ENCODE data around the gene KLHDC10. TPM values are rescaled to one million over a fixed set of nuclear protein-coding genes. Genes with fewer than 3 reads are reported as not detected.

The KLHDC10 gene
- total RNA-seq, 4 donors from 2014 or later, result 16.5 to 25.0 (median 20.1) TPM

GRCh38 chr7:130162196-130162595 is 91.9 kb downstream of the KLHDC10 start:
- peaks cover 0 to 70% (median 0%) of the 10 kb centered on the region in 3 donors for H3K36me3 ChIP-seq
- no peaks in the 10 kb centered on the region for H3K4me1 ChIP-seq
- no peak overlapping the region for H3K4me3 ChIP-seq
- H3K27ac ChIP-seq, result no peak overlapping the region
- no peaks in the 10 kb centered on the region for H3K9me3 ChIP-seq
- no peak for TF ChIP-seq POLR2A (IDR thresholded peaks at IDR 0.05)
- TF ChIP-seq CTCF (IDR thresholded peaks at IDR 0.05), result no peak
- no peak for DNase-seq
- H3K27me3 ChIP-seq, result no peaks in the 10 kb centered on the region

GRCh38 chr7:130174237-130174959 is 104.1 kb downstream of the KLHDC10 start:
- no peak overlapping the region for H3K4me3 ChIP-seq
- peaks cover 0 to 72% (median 0%) of the 10 kb centered on the region in 3 donors for H3K36me3 ChIP-seq
- no peak overlapping the region for H3K27ac ChIP-seq
- DNase-seq, result no peak
- no peaks in the 10 kb centered on the region for H3K27me3 ChIP-seq
- H3K9me3 ChIP-seq, result no peaks in the 10 kb centered on the region
- H3K4me1 ChIP-seq, result no peaks in the 10 kb centered on the region
- TF ChIP-seq POLR2A (IDR thresholded peaks at IDR 0.05) (no peak), CTCF (IDR thresholded peaks at IDR 0.05) (no peak)

- no peaks in the 10 kb centered on the region for H3K9me3 ChIP-seq
- H3K4me1 ChIP-seq, result no peaks in the 10 kb centered on the region
- TF ChIP-seq POLR2A (IDR thresholded peaks at IDR 0.05), result no peak
- TF ChIP-seq CTCF (IDR thresholded peaks at IDR 0.05), result no peak
- H3K27ac ChIP-seq, result no peak overlapping the region
- H3K36me3 ChIP-seq, result peaks cover 0 to 70% (median 0%) of the 10 kb centered on the region in 3 donors
- H3K4me3 ChIP-seq, result no peak overlapping the region
- DNase-seq, result no peak
- H3K27me3 ChIP-seq, result no peaks in the 10 kb centered on the region
Measured at GRCh38 chr7:130178251-130178650, 107.9 kb downstream of the KLHDC10 start.

GRCh38 chr7:130179631-130180030 is 109.3 kb downstream of the KLHDC10 start:
- H3K9me3 ChIP-seq, result no peaks in the 10 kb centered on the region
- H3K36me3 ChIP-seq, result peaks cover 0 to 63% (median 0%) of the 10 kb centered on the region in 3 donors
- H3K27ac ChIP-seq, result no peak overlapping the region
- H3K4me1 ChIP-seq, result no peaks in the 10 kb centered on the region
- TF ChIP-seq CTCF (IDR thresholded peaks at IDR 0.05), result no peak
- no peak for TF ChIP-seq POLR2A (IDR thresholded peaks at IDR 0.05)
- DNase-seq, result no peak
- H3K27me3 ChIP-seq, result no peaks in the 10 kb centered on the region
- no peak overlapping the region for H3K4me3 ChIP-seq

- H3K36me3 ChIP-seq, result peaks cover 0 to 59% (median 0%) of the 10 kb centered on the region in 3 donors
- no peak overlapping the region for H3K4me3 ChIP-seq
- no peak for DNase-seq
Measured at GRCh38 chr7:130180571-130181262, 110.4 kb downstream of the KLHDC10 start.

More at GRCh38 chr7:130180571-130181262, 110.4 kb downstream of the KLHDC10 start:
- Histone ChIP-seq H3K9me3 (no peaks in the 10 kb centered on the region), H3K27me3 (no peaks in the 10 kb centered on the region), H3K4me1 (no peaks in the 10 kb centered on the region), H3K27ac (no peak overlapping the region)
- no peak for TF ChIP-seq CTCF (IDR thresholded peaks at IDR 0.05)
- no peak for TF ChIP-seq POLR2A (IDR thresholded peaks at IDR 0.05)
